ENCODE measurements around the gene ST3GAL5.

Gene ST3GAL5

GRCh38 chr2:85801871-85802270, 86.9 kb downstream of the ST3GAL5 start:
- no peaks in the 10 kb centered on the region for H3K36me3 Mint-ChIP-seq (ENCODE audit: low read depth)
- H3K27ac Mint-ChIP-seq, result no peak overlapping the region
- TF ChIP-seq CTCF (IDR thresholded peaks at IDR 0.05), result no peak
- H3K9me3 Mint-ChIP-seq, result peaks cover 14% of the 10 kb centered on the region
- no peak overlapping the region for H3K4me3 Mint-ChIP-seq
- DNase-seq, result no peak
- peaks cover 14% of the 10 kb centered on the region for H3K27me3 Mint-ChIP-seq (ENCODE audit: low read depth, poor library complexity)
- peaks cover 12% of the 10 kb centered on the region for H3K4me1 Mint-ChIP-seq

- H3K36me3 Mint-ChIP-seq (ENCODE audit: low read depth), result no peaks in the 10 kb centered on the region
- H3K4me1 Mint-ChIP-seq, result peaks cover 23% of the 10 kb centered on the region
- peaks cover 14% of the 10 kb centered on the region for H3K9me3 Mint-ChIP-seq
- TF ChIP-seq CTCF (IDR thresholded peaks at IDR 0.05), result no peak
- DNase-seq, result no peak
- H3K4me3 Mint-ChIP-seq, result no peak overlapping the region
- H3K27ac Mint-ChIP-seq, result no peak overlapping the region
- H3K27me3 Mint-ChIP-seq (ENCODE audit: low read depth, poor library complexity), result peaks cover 8% of the 10 kb centered on the region
These were observed 88.2 kb downstream of the ST3GAL5 start for GRCh38 chr2:85800586-85800985.

- Mint-ChIP-seq H3K4me1 (peaks cover 33% of the 10 kb centered on the region), H3K36me3 (ENCODE audit: low read depth) (no peaks in the 10 kb centered on the region), H3K4me3 (no peak overlapping the region), H3K27ac (no peak overlapping the region), H3K27me3 (ENCODE audit: low read depth, poor library complexity) (peaks cover 7% of the 10 kb centered on the region), H3K9me3 (peaks cover 14% of the 10 kb centered on the region)
- DNase-seq, result no peak
- no peak for TF ChIP-seq CTCF (IDR thresholded peaks at IDR 0.05)
These were observed 89.4 kb downstream of the ST3GAL5 start for GRCh38 chr2:85799215-85799956.

GRCh38 chr2:85797921-85798320, 90.9 kb downstream of the ST3GAL5 start:
- H3K27me3 Mint-ChIP-seq (ENCODE audit: low read depth, poor library complexity), result peaks cover 7% of the 10 kb centered on the region
- H3K4me1 Mint-ChIP-seq, result peaks cover 43% of the 10 kb centered on the region
- peak; percentile 42 for DNase-seq
- TF ChIP-seq CTCF (IDR thresholded peaks at IDR 0.05), result peak; percentile 61
- H3K27ac Mint-ChIP-seq, result no peak overlapping the region
- H3K9me3 Mint-ChIP-seq, result peaks cover 14% of the 10 kb centered on the region
- H3K4me3 Mint-ChIP-seq, result no peak overlapping the region
- H3K36me3 Mint-ChIP-seq (ENCODE audit: low read depth), result no peaks in the 10 kb centered on the region

GRCh38 chr2:85797263-85797660, 91.5 kb downstream of the ST3GAL5 start:
- Mint-ChIP-seq H3K4me1 (peaks cover 50% of the 10 kb centered on the region), H3K27ac (peak overlapping the region; percentile 86), H3K27me3 (ENCODE audit: low read depth, poor library complexity) (peaks cover 7% of the 10 kb centered on the region), H3K36me3 (ENCODE audit: low read depth) (no peaks in the 10 kb centered on the region), H3K4me3 (no peak overlapping the region), H3K9me3 (peaks cover 14% of the 10 kb centered on the region)
- no peak for TF ChIP-seq CTCF (IDR thresholded peaks at IDR 0.05)
- DNase-seq, result no peak
